Measurements from ENCODE around the gene RNFT2.
"Not testable (repeated sequence)": the region's sequence is repeated elsewhere in the genome, so short reads cannot be mapped to it uniquely, and the experiment has no call there.

The RNFT2 gene

GRCh38 chr12:116745554-116745953, 7.4 kb downstream of the RNFT2 start:
- DNase-seq: no peak

GRCh38 chr12:116749884-116750283, 11.8 kb downstream of the RNFT2 start:
- DNase-seq: no peak

- DNase-seq: no peak
Observed at GRCh38 chr12:116750298-116750697, 12.2 kb downstream of the RNFT2 start.

- not testable (repeated sequence) for DNase-seq
Observed at GRCh38 chr12:116754097-116754496, 16.0 kb downstream of the RNFT2 start.

GRCh38 chr12:116754783-116755182, 16.7 kb downstream of the RNFT2 start:
- DNase-seq: not testable (repeated sequence)

GRCh38 chr12:116759783-116760621, 21.9 kb downstream of the RNFT2 start:
- DNase-seq: peak; percentile 20

GRCh38 chr12:116760622-116761020, 22.5 kb downstream of the RNFT2 start:
- DNase-seq: no peak

- no peak for DNase-seq
Observed at GRCh38 chr12:116761499-116761898, 23.4 kb downstream of the RNFT2 start.

GRCh38 chr12:116765271-116765670, 27.2 kb downstream of the RNFT2 start:
- DNase-seq: no peak

GRCh38 chr12:116766285-116766684, 28.2 kb downstream of the RNFT2 start:
- DNase-seq: no peak

- DNase-seq: no peak
Observed at GRCh38 chr12:116766746-116767145, 28.6 kb downstream of the RNFT2 start.

- DNase-seq: no peak
Observed at GRCh38 chr12:116771651-116772050, 33.5 kb downstream of the RNFT2 start.

- DNase-seq: no peak
Observed at GRCh38 chr12:116773276-116773731, 35.2 kb downstream of the RNFT2 start.

- no peak for DNase-seq
Observed at GRCh38 chr12:116774020-116774419, 35.9 kb downstream of the RNFT2 start.

GRCh38 chr12:116777245-116777644, 39.1 kb downstream of the RNFT2 start:
- no peak for DNase-seq

- no peak for DNase-seq
Observed at GRCh38 chr12:116779597-116779996, 41.5 kb downstream of the RNFT2 start.

GRCh38 chr12:116780942-116781341, 42.8 kb downstream of the RNFT2 start:
- no peak for DNase-seq

GRCh38 chr12:116783525-116784237, 45.6 kb downstream of the RNFT2 start:
- no peak for DNase-seq

- DNase-seq: no peak
Observed at GRCh38 chr12:116784238-116784612, 46.1 kb downstream of the RNFT2 start.

- not testable (repeated sequence) for DNase-seq
Observed at GRCh38 chr12:116789562-116789961, 51.4 kb downstream of the RNFT2 start.

GRCh38 chr12:116790066-116790465, 52.0 kb downstream of the RNFT2 start:
- DNase-seq: no peak

GRCh38 chr12:116792403-116792802, 54.3 kb downstream of the RNFT2 start:
- DNase-seq: no peak

GRCh38 chr12:116794725-116795124, 56.6 kb downstream of the RNFT2 start:
- DNase-seq: no peak

GRCh38 chr12:116797885-116798284, 59.8 kb downstream of the RNFT2 start:
- DNase-seq: no peak

All from CD4-positive, alpha-beta T cell treated with Interleukin-6 for 4 hours (primary cell).